IMR-90 (cell line): ENCODE measurements around the gene SLC52A1. TPM values are rescaled to one million over a fixed set of nuclear protein-coding genes. Genes with fewer than 3 reads are reported as not detected.

ENCODE experiments used
- ATAC-seq: fragments of 200-7000 bp; cut with Tn5 transposase; 2 replicates; pipeline ENCODE4 v1.9.1; 2020; ENCODE audit warnings: low read depth, mild to moderate bottlenecking, moderate library complexity
- BruUV-seq: library from RNA; stranded (reverse); fragments of 400-500 nt; replicated peaks from 2 replicates; lab custom pipeline; 2021; lab: Mats Ljungman, UMichigan
- CTCF ChIA-PET: fragments of 300-600 bp; formaldehyde crosslinking; extraction: SDS; loops from one replicate; lab custom pipeline; 2021; ENCODE audit warnings: antibody characterized with exemption; lab: Yijun Ruan, JAX
- POLR2A ChIA-PET: fragments of 300-600 bp; sonication (Branson Sonifier 250); formaldehyde crosslinking; loops from one replicate; lab custom pipeline; 2022; ENCODE audit warnings: antibody characterized with exemption; ENCODE audit not compliant: unreplicated experiment; lab: Charles Lee
- DNase-seq: peaks from one replicate; pipeline ENCODE4 v3.0.0; 2013
- H2AFZ ChIP-seq: replicated peaks from 2 replicates; pipeline ENCODE3; 2013; ENCODE audit warnings: low read length, mild to moderate bottlenecking; ENCODE audit not compliant: poor library complexity
- H2AK5ac ChIP-seq: 2 replicates; pipeline ENCODE4 v1.6.1; 2013; ENCODE audit warnings: low read depth, low read length, inconsistent platforms
- H2AK9ac ChIP-seq: replicated peaks from 2 replicates; pipeline ENCODE3; 2013; ENCODE audit warnings: mild to moderate bottlenecking, low read depth, low read length, moderate library complexity; ENCODE audit not compliant: poor library complexity
- H2BK120ac ChIP-seq: 2 replicates; pipeline ENCODE4 v1.6.1; 2013; ENCODE audit warnings: low read depth, low read length, inconsistent platforms
- H2BK15ac ChIP-seq: 3 replicates; pipeline ENCODE4 v1.6.1; 2013; ENCODE audit warnings: low read depth, low read length, inconsistent platforms
- H2BK20ac ChIP-seq: 2 replicates; pipeline ENCODE4 v1.6.1; 2013; ENCODE audit warnings: low read depth, mild to moderate bottlenecking, inconsistent platforms, low read length, moderate library complexity
- H2BK5ac ChIP-seq: 2 replicates; pipeline ENCODE4 v1.6.1; 2013; ENCODE audit warnings: mild to moderate bottlenecking, low read depth, low read length, inconsistent platforms; ENCODE audit not compliant: poor library complexity, severe bottlenecking
- H3K14ac ChIP-seq: replicated peaks from 2 replicates; pipeline ENCODE4 v1.6.1; 2013; ENCODE audit warnings: low read depth, low read length, inconsistent platforms
- H3K18ac ChIP-seq: 2 replicates; pipeline ENCODE4 v1.6.1; 2013; ENCODE audit warnings: low read depth, low read length, control low read depth
- H3K23ac ChIP-seq: 2 replicates; pipeline ENCODE4 v1.6.1; 2013; ENCODE audit warnings: low read depth, low read length, inconsistent platforms
- H3K27ac ChIP-seq: 2 replicates; pipeline ENCODE4 v1.5.1; 2013; ENCODE audit warnings: mild to moderate bottlenecking, control low read depth, low read length; ENCODE audit not compliant: insufficient read depth
- H3K27me3 ChIP-seq: 2 replicates; pipeline ENCODE4 v1.6.1; 2013; ENCODE audit warnings: low read length; ENCODE audit not compliant: control insufficient read depth, insufficient read depth
- H3K36me3 ChIP-seq: 2 replicates; pipeline ENCODE4 v1.6.1; 2013; ENCODE audit warnings: low read length, mixed read lengths; ENCODE audit not compliant: control insufficient read depth, insufficient read depth
- H3K4ac ChIP-seq: 2 replicates; pipeline ENCODE4 v1.6.1; 2013; ENCODE audit warnings: low read depth, low read length, inconsistent platforms
- H3K4me1 ChIP-seq: 2 replicates; pipeline ENCODE4 v1.6.1; 2013; ENCODE audit warnings: low read length, mixed read lengths; ENCODE audit not compliant: control insufficient read depth, insufficient read depth
- H3K4me2 ChIP-seq: 2 replicates; pipeline ENCODE4 v1.6.1; 2013; ENCODE audit warnings: low read depth, mild to moderate bottlenecking, control low read depth, low read length, moderate library complexity
- H3K4me3 ChIP-seq: 2 replicates; pipeline ENCODE4 v1.5.1; 2013; ENCODE audit warnings: low read depth, mild to moderate bottlenecking, control low read depth, low read length, moderate library complexity; ENCODE audit not compliant: insufficient read depth
- H3K56ac ChIP-seq: 2 replicates; pipeline ENCODE4 v1.6.1; 2013; ENCODE audit warnings: low read length, inconsistent platforms; ENCODE audit not compliant: insufficient read depth; ENCODE audit errors: extremely low read depth
- H3K79me1 ChIP-seq, 2 experiments: 2 replicates each; pipeline ENCODE4 v1.6.1; 2013; ENCODE audit warnings: low read length in 2 of 2, inconsistent platforms in 1 of 2, low read depth in 1 of 2
- H3K9ac ChIP-seq: 2 replicates; pipeline ENCODE4 v1.6.1; 2013; ENCODE audit warnings: low read depth, low read length, control low read depth
- H3K9me1 ChIP-seq: 2 replicates; pipeline ENCODE4 v1.6.1; 2013; ENCODE audit warnings: low read length, inconsistent platforms; ENCODE audit not compliant: insufficient read depth
- H3K9me3 ChIP-seq: 2 replicates; pipeline ENCODE4 v1.6.1; 2013; ENCODE audit warnings: low read length; ENCODE audit not compliant: control insufficient read depth, insufficient read depth
- H4K20me1 ChIP-seq: 2 replicates; pipeline ENCODE4 v1.6.1; 2013; ENCODE audit warnings: low read length, inconsistent platforms; ENCODE audit not compliant: insufficient read depth
- H4K5ac ChIP-seq: 2 replicates; pipeline ENCODE4 v1.6.1; 2013; ENCODE audit warnings: mild to moderate bottlenecking, low read depth, low read length, control low read depth
- H4K8ac ChIP-seq, 2 experiments: 2 replicates each; pipeline ENCODE4 v1.6.1; 2013; ENCODE audit warnings: low read depth in 2 of 2, low read length in 2 of 2, control low read depth in 1 of 2, inconsistent platforms in 1 of 2
- H4K91ac ChIP-seq: 2 replicates; pipeline ENCODE4 v1.6.1; 2013; ENCODE audit warnings: low read depth, low read length, inconsistent platforms; ENCODE audit not compliant: insufficient read depth
- BHLHE40 ChIP-seq: fragments of 150-350 bp; IDR thresholded peaks from 2 replicates; pipeline ENCODE4 v1.6.1; 2016; ENCODE audit warnings: mild to moderate bottlenecking, low read depth, low read length
- CEBPB ChIP-seq: IDR thresholded peaks from 2 replicates; pipeline ENCODE4 v1.6.1; 2012; ENCODE audit warnings: low read depth, low read length, improper control_type of control experiment
- CHD1 ChIP-seq: IDR thresholded peaks from 2 replicates; pipeline ENCODE4 v1.6.1; 2012; ENCODE audit warnings: low read depth, low read length, improper control_type of control experiment
- FOS ChIP-seq: fragments of 150-350 bp; IDR thresholded peaks from 2 replicates; pipeline ENCODE4 v1.6.1; 2016; ENCODE audit warnings: low read depth, low read length
- MAZ ChIP-seq: IDR thresholded peaks from 2 replicates; pipeline ENCODE4 v1.6.1; 2012; ENCODE audit warnings: low read depth, mild to moderate bottlenecking, low read length, improper control_type of control experiment, moderate library complexity, borderline replicate concordance
- MXI1 ChIP-seq: IDR thresholded peaks from 2 replicates; pipeline ENCODE4 v1.6.1; 2012; ENCODE audit warnings: low read depth, mild to moderate bottlenecking, low read length, moderate library complexity, borderline replicate concordance
- NFE2L2 ChIP-seq: fragments of 150-350 bp; IDR thresholded peaks from 2 replicates; pipeline ENCODE4 v1.6.1; 2016; ENCODE audit warnings: low read depth, mild to moderate bottlenecking, low read length
- POLR2A ChIP-seq: IDR thresholded peaks from 2 replicates; pipeline ENCODE4 v1.6.1; 2012; ENCODE audit warnings: mild to moderate bottlenecking, low read depth, low read length
- RCOR1 ChIP-seq: IDR thresholded peaks from 2 replicates; pipeline ENCODE4 v1.6.1; 2012; ENCODE audit warnings: mild to moderate bottlenecking, low read length, improper control_type of control experiment; ENCODE audit not compliant: insufficient replicate concordance
- RFX5 ChIP-seq: IDR thresholded peaks from 2 replicates; pipeline ENCODE4 v1.8.0; 2012; ENCODE audit warnings: low read depth, mild to moderate bottlenecking, low read length, moderate library complexity
- SMC3 ChIP-seq: fragments of 150-350 bp; IDR thresholded peaks from 2 replicates; pipeline ENCODE4 v1.6.1; 2016; ENCODE audit warnings: low read depth, mild to moderate bottlenecking, antibody characterized with exemption, low read length, moderate library complexity
- WGBS, 2 experiments: methylation state at CpG; one replicate each; pipeline versions ENCODE4 v1.1.5 to v1.1.7; 2013; ENCODE audit warnings: missing lambda C conversion rate in 2 of 2; ENCODE audit not compliant: insufficient read length in 1 of 2; ENCODE audit errors: extremely low coverage in 2 of 2; 5-methylcytosine and 5-hydroxymethylcytosine counted together
- dilution Hi-C: fragments of 300-500 bp; cut with HindIII; formaldehyde crosslinking; loops from one replicate; pipeline ENCODE4 v1.14.3; 2018; ENCODE audit warnings: low sequenced_read_pairs; ENCODE audit not compliant: unreplicated experiment
- in situ Hi-C: fragments of 300-500 bp; cut with MboI; formaldehyde crosslinking; loops from 3 replicates; pipeline ENCODE4 v1.14.3; 2019; ENCODE audit warnings: low sequenced_read_pairs, inconsistent platforms, mixed read lengths
- intact Hi-C: fragments of 100-400 bp; cut with micrococcal nuclease; formaldehyde crosslinking; loops from 2 replicates; pipeline ENCODE4 v1.10.0; 2022
- polyA plus RNA-seq, 3 experiments: library from polyadenylated mRNA; depleted of rRNA; stranded (reverse); fragments of >200 nt; gene quantifications; 2 replicates each; pipeline ENCODE4 v1.2.3, GENCODE V29; 2012; ENCODE audit warnings: low replicate concordance in 1 of 3
- total RNA-seq: library from RNA; depleted of rRNA; stranded (reverse); fragments of >200 nt; gene quantifications from 2 replicates; pipeline ENCODE4 v1.2.3, GENCODE V29; 2012
- TF ChIP-seq, protein P1 (sequence below): conservative IDR thresholded peaks from 2 replicates; pipeline ENCODE4 v1.5.1; 2012; ENCODE audit warnings: mild to moderate bottlenecking, low read depth, low read length, improper control_type of control experiment
- TF ChIP-seq, protein P2 (sequence below): fragments of 150-350 bp; IDR thresholded peaks from 2 replicates; pipeline ENCODE4 v1.6.1; 2016; ENCODE audit warnings: low read depth, mild to moderate bottlenecking, low read length, moderate library complexity, borderline replicate concordance

SLC52A1 gene
- total and polyA plus RNA-seq, 2 of the 4 experiments (the other 2 are of a cell fraction) = not detected

DNA sequence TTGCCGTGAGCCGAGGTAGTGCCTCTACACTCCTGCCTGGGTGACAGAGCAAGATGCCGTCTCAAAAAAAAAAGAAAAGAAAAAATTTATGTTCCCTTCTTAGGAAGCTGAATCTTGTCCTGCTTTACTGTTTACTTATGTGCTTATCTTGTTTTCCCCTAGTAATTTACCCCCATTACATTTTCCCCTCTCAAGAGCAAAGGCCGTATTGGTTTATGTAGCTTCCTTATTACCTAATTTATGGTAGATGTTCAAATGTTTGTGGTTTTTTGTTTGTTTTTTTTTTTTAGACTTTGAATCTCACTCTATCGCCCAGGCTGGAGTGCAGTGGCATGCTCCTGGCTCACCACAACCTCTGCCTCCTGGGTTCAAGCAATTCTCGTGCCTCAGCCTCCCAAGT lies 10.3 kb upstream of the SLC52A1 start:
- H2AFZ ChIP-seq = no peak overlapping the region

More for the DNA sequence above, 10.3 kb upstream of the SLC52A1 start:
- Histone ChIP-seq H3K27me3 (no peaks in the 10 kb centered on the region; the same call in 1 of the 2 replicates), H3K56ac (no peak overlapping the region), H2BK20ac (no peak overlapping the region), H3K4ac (no peak overlapping the region), H4K5ac (no peak overlapping the region), H2BK15ac (no peak overlapping the region), H3K4me3 (no peak overlapping the region), H3K9ac (no peak overlapping the region), H3K79me1 (no peaks in the 10 kb centered on the region), H2BK5ac (no peak overlapping the region), H3K14ac (no peak overlapping the region), H3K4me1 (no peaks in the 10 kb centered on the region), H4K91ac (no peak overlapping the region), H3K9me3 (no peaks in the 10 kb centered on the region; the same call in 1 of the 2 replicates), H3K27ac (no peak overlapping the region), H3K36me3 (no peaks in the 10 kb centered on the region), H4K20me1 (no peaks in the 10 kb centered on the region), H2BK120ac (no peak overlapping the region), H3K18ac (no peak overlapping the region), H3K4me2 (no peak overlapping the region), H3K9me1 (no peaks in the 10 kb centered on the region), H2AK9ac (no peak overlapping the region), H2AK5ac (no peak overlapping the region), H3K23ac (no peak overlapping the region), H4K8ac (no peak overlapping the region)
- ATAC-seq (no peak), DNase-seq (no peak)
- CTCF ChIA-PET = no interaction called here
- 80% methylated on average over 2 of the region's 6 CpGs; no CpG with 5 or more reads in 1 of the 2 experiments for WGBS, 2 experiments
- dilution Hi-C loops (no loop called here), in situ Hi-C loops (no loop called here), intact Hi-C loops (no loop called here)
- BruUV-seq = no TSS peak
- TF ChIP-seq POLR2A = no peak
- no peak for TF ChIP-seq CEBPB
- TF ChIP-seq RFX5 = no peak
- TF ChIP-seq RCOR1 = no peak
- no peak for TF ChIP-seq CHD1
- TF ChIP-seq NFE2L2 = no peak
- no peak for TF ChIP-seq MAZ
- TF ChIP-seq, protein P1, sequence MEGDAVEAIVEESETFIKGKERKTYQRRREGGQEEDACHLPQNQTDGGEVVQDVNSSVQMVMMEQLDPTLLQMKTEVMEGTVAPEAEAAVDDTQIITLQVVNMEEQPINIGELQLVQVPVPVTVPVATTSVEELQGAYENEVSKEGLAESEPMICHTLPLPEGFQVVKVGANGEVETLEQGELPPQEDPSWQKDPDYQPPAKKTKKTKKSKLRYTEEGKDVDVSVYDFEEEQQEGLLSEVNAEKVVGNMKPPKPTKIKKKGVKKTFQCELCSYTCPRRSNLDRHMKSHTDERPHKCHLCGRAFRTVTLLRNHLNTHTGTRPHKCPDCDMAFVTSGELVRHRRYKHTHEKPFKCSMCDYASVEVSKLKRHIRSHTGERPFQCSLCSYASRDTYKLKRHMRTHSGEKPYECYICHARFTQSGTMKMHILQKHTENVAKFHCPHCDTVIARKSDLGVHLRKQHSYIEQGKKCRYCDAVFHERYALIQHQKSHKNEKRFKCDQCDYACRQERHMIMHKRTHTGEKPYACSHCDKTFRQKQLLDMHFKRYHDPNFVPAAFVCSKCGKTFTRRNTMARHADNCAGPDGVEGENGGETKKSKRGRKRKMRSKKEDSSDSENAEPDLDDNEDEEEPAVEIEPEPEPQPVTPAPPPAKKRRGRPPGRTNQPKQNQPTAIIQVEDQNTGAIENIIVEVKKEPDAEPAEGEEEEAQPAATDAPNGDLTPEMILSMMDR = no peak
- TF ChIP-seq, protein P2, sequence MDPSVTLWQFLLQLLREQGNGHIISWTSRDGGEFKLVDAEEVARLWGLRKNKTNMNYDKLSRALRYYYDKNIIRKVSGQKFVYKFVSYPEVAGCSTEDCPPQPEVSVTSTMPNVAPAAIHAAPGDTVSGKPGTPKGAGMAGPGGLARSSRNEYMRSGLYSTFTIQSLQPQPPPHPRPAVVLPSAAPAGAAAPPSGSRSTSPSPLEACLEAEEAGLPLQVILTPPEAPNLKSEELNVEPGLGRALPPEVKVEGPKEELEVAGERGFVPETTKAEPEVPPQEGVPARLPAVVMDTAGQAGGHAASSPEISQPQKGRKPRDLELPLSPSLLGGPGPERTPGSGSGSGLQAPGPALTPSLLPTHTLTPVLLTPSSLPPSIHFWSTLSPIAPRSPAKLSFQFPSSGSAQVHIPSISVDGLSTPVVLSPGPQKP = no peak
- TF ChIP-seq MXI1 = no peak
- no peak for TF ChIP-seq SMC3
- TF ChIP-seq BHLHE40 = no peak
- no peak for TF ChIP-seq FOS
- POLR2A ChIA-PET = no interaction called here
